ENCODE measurements around the gene TMEM150A.
"Not testable (repeated sequence)": the region's sequence is repeated elsewhere in the genome, so short reads cannot be mapped to it uniquely, and the experiment has no call there.

The TMEM150A gene

GRCh38 chr2:85592299-85592698 is 10.2 kb downstream of the TMEM150A start:
- FAIRE-seq = not testable (repeated sequence)

- no peak for FAIRE-seq
Measured at GRCh38 chr2:85591563-85591962, 10.9 kb downstream of the TMEM150A start.

GRCh38 chr2:85590950-85591349 is 11.5 kb downstream of the TMEM150A start:
- FAIRE-seq = no peak

- FAIRE-seq = no peak
Measured at GRCh38 chr2:85589982-85590791, 12.3 kb downstream of the TMEM150A start.

GRCh38 chr2:85589181-85589580 is 13.3 kb downstream of the TMEM150A start:
- FAIRE-seq = no peak

DNA sequence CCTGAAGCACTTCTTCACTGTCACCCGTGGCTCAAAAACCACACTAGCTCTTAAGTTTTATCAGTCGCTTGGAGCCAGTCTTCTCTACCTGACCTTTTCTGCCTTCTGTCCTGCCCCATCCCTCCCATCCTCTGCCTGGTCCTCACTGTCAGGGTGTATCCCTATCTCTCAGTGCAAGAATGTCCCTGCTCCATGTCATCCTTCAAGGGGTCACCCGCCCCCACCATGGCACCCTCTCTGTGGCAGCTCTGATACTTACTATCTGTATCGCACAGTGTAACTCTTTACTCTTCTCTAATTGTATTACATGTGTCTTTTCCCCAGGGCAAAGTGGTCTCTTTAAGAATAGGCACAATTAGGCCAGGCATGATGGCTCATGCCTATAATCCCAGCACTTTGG is 13.9 kb downstream of the TMEM150A start:
- no peak for FAIRE-seq

DNA sequence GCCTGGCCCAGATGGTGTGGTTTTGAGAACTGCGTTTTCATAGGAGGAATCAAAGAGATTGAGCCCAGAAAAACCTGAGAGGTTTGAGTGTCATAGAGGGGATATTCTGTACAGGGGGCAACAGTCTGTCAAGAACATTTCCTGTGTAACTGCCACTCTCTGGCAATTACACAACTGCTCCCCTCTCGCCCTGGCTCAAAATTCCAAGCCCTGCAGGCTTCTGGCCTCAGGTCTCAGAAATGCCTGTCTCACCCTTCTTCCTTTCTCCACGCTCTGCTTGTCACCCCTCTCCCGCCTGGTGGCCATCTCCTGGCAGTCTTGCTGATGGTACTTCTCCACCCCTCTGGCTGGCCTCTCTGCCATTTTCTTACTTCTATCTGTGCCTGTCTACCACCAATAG is 14.3 kb downstream of the TMEM150A start:
- FAIRE-seq = no peak

DNA sequence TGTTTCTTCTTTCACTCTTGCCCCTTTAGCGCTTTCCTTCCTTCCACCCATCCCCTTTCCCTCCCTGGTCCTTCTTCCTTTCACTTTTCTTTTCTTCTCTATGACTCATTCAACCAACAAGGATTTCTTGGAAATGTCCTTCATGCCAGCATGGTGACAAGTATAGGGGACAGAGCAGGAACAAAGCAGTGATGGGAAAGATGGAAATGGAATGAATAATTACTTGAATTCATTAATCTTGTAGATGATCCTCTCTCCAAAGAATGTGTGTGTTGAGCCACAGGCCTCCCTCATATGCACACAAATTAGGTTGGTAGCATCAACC is 16.8 kb downstream of the TMEM150A start:
- no peak for FAIRE-seq

DNA sequence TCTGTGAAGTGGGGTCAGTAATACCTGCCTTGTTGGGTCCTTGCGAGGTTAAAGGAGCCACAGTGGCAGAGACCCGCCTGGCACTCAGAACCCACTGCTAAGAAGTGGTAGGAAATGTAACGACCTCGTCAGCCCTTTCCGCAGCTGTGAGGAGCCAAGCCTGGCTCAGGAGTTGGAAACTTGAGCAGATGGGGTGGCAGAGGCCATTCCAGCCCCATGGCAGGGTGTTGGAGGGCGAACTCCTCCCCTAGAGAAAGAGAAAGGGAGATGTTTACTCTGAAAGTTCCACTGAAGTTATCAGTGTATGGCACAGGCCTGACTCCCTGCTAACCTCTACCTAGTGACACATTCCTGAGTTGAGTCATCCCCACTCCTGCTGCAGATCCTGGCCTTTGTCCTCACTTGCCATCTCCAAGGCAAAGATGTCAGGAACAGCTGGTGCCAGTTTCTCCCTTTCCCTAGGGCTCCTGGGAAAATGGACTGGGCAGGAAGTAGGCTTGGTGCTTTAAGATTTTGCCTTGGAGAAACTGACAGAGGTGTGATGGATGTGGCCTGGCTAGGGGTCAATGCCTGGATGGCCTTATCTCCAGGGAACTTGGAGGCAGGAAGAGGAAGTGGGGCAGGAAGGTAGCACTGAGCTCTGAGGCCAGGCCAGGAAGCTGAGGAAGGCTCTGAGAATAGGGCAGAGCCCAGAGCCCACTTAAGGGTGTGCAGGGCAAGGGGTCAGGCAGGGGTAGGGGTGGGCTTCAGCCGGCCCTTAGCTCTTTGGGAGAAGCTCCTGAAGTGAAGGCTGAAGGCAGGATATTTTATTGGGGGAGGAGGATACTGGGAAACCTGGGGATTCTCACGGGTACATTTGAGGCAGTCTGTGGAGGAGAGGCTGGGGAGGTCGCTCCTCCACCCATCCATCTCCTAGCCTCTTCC is 17.4 kb downstream of the TMEM150A start:
- no peak for FAIRE-seq

DNA sequence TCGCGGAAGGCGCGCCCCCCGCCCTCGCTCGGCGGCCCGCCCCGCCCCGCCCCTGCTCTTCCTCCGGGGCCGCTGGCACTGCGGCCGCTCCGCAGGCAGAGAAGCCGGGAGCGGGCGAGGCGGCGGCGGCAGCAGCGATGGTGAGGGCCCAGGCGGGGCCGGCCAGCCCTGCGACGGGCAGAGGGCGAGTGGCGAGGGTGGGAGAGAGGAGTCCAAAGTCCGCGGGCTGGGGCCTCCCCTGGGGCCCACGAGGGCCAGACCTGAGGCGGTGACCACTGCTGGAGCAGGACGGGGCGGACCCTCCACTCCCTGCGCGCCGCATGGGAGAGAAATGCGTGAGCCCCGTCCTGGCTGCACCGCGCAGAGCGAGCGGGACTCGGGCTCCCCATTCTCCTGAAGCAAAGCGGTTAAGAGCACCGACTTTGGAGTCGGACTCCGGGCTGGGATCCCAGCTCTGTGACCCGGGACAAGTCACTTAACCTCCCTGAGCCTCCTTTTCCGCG is 18.1 kb downstream of the TMEM150A start, which contains the start of gene VAMP5:
Gene VAMP5 (plus strand): TSS at position 78 of the 503 bp plus-strand sequence. CDS start 60 bp downstream, at position 138.
- FAIRE-seq = no peak

GRCh38 chr2:85583667-85584353 is 18.7 kb downstream of the TMEM150A start:
- FAIRE-seq = no peak

DNA sequence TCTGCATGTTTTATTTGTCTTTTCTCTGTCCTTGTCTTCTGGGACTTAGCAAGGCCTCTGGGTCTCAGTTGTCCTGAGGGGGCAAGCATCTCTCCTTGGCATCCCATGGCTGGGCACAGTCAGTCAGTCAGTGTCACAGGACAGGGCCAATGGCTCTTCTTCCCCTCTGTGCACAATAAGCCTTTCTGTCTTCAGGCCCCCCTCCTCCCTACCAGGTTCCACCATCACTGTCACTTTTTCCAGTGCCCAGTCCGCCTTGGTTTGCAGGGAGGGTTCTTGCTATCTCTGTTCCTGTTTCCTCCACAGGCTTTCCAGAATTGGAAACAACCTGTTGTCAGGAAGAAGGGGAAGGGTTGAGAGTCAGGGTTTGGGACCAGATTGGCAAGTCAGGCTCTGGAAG is 20.0 kb downstream of the TMEM150A start:
- FAIRE-seq = no peak

- FAIRE-seq = no peak
Measured at GRCh38 chr2:85580206-85580605, 22.3 kb downstream of the TMEM150A start.

DNA sequence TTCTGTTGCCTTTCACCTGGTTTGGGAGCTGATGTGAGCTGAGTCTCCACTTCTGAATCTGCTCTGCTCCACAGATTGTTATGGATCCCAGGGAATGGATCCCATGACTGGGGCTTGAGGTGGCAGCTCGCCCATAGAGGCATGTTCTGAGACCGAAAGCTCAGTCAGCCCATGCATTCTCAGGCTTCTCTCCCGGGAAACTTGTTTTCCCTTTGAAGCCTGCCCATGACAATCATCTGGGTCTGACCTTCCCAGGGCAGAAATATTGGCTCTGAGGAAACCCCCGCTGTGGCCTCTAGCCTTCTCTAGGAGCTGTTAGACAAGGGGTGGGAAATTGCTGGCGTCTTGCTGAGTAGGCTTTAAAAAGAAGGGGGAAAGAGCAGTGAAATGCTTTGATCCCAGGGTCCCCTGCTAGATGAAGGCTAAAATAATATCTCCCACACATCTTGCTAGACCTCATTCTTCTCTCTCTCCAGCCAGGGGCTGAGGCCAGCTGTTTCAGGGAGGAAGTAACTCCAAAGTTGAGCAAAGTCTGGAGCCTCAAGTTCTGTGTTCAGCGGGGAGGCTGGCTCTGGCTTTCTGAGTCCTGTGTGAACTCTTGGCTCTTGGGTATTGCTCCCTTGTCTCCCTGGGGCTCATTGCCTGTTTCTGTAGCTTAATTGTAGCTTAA is 23.1 kb downstream of the TMEM150A start:
- FAIRE-seq = no peak

DNA sequence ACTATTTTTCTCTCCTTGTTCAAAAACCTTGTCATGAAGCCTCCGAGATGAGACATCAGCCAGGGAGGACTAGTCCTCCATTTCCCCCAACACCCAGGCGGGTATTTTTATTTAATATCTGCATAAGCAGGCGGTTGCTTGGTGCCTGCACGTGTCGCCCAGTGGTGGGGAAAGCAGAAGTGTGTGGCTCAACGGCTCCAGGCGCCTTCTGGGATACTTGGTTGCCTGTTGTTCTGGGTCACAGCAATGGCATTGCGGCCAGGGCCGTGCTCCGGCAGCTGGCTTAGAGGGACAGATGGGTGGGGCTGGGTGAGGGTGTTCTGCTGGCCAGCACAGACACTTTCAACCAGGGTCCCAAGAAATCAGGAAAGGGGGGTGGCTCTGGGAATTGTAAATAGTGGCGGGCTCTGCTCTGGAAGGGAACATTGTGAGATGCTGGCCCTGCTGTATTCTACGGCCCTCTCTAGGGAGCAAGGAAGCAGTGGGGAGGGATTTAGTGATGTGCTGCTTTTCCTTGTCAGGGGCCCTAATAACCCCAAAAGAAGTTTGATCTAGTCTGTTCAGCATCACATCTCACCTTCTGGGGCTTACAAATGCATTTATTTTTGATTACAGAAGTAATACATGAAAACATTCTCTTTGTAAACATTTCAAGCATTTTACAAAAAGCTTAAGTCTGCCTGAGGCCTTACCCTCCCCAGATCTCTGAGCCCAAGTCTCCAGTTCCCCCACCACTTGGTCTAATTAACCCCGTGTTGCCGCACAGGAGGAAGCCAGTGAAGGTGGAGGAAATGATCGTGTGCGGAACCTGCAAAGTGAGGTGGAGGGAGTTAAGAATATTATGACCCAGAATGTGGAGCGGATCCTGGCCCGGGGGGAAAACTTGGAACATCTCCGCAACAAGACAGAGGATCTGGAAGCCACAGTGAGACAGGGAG is 24.0 kb downstream of the TMEM150A start:
- no peak for FAIRE-seq

GRCh38 chr2:85577386-85578242 is 24.9 kb downstream of the TMEM150A start, which contains the start of gene VAMP8:
TSS of gene VAMP8 (plus strand) at chr2:85577586. CDS start at chr2:85577647, 61 bp downstream.
- FAIRE-seq = no peak

GRCh38 chr2:85577063-85577385 is 25.5 kb downstream of the TMEM150A start:
- no peak for FAIRE-seq

GRCh38 chr2:85575739-85576138 is 26.8 kb downstream of the TMEM150A start:
- FAIRE-seq = no peak

DNA sequence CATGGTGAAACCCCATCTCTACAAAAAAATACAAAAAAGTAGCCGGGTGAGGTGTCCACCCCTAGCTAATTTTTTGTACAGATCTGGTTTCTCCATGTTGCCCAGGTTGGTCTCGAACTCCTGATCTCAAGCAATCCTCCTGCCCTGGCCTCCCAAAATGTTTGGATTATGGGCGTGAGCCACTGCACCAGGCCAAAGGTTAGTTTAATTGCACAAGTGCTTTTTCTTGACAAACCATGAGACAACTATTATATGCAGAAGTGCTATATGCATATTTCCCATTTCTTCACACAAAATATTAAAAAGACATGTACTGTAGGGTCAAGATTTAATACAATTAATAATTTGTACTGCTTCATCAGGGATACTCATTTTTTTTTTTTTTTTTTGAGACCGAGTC is 36.2 kb downstream of the TMEM150A start:
- FAIRE-seq = no peak

DNA sequence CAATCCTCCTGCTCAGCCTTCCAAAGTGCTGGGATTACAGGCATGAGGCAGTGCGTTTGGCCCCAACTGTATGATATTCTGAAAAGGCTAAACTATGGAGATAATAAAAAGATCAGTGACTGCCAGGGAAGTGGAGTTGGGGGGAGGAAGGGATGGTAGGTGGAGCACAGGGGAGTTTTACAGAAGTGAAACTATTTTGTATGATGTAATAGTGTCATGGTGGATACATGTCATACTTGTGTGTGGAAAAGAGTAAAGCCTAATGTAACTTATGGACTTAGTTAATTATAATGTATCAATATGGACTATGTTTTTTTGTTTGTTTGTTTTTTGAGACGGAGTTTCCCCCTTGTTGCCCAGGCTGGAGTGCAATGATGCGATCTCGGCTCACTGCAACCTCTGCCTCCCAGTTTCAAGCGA is 38.3 kb downstream of the TMEM150A start:
- FAIRE-seq = no peak

Measured in G401.6 (cell line).